ENCODE measurements around the gene TRRAP.

GRCh38 chr7:98836811-98837629, 41.3 kb upstream of the TRRAP start:
- peak; percentile 66 for TF ChIP-seq CTCF (tag by site-specific recombination; IDR thresholded peaks at IDR 0.05)
- TF ChIP-seq ZBTB49 (tag by site-specific recombination; IDR thresholded peaks at IDR 0.05; ENCODE audit: low read depth) = no peak
- no peak for TF ChIP-seq ZBTB26 (tag by site-specific recombination; optimal IDR thresholded peaks at IDR 0.05)
- no peak for TF ChIP-seq REPIN1 (tag by site-specific recombination; IDR thresholded peaks at IDR 0.05; ENCODE audit: low read depth)
- TF ChIP-seq ZNF121 (tag by site-specific recombination; IDR thresholded peaks at IDR 0.05) = no peak
- TF ChIP-seq ZNF510 (tag by site-specific recombination; IDR thresholded peaks at IDR 0.05; ENCODE audit: insufficient replicate concordance) = no peak
- TF ChIP-seq ZNF423 (tag by site-specific recombination; IDR thresholded peaks at IDR 0.05) = no peak
- no peak for TF ChIP-seq ZNF280D (tag by site-specific recombination; IDR thresholded peaks at IDR 0.05)
- no peak for TF ChIP-seq ZNF639 (tag by site-specific recombination; IDR thresholded peaks at IDR 0.05)
- TF ChIP-seq KLF7 (tag by site-specific recombination; IDR thresholded peaks at IDR 0.05; ENCODE audit: borderline replicate concordance) = no peak
- TF ChIP-seq ZNF704 (tag by site-specific recombination; IDR thresholded peaks at IDR 0.05) = no peak
- peak; percentile 53; the same call in 1 of the 2 replicates for TF ChIP-seq HIC1 (tag by site-specific recombination; IDR thresholded peaks at IDR 0.05)

All from HEK293 (cell line).